Bronchial epithelial cell (primary cell): ENCODE results near the gene GEMIN5. TPM values are rescaled to one million over a fixed set of nuclear protein-coding genes. Genes with fewer than 3 reads are reported as not detected.

Experiments used
- DNase-seq: peaks from one replicate; pipeline ENCODE4 v3.0.0-alpha.2; 2010; ENCODE audit warnings: low read depth
- FAIRE-seq: peaks from 2 replicates; lab custom pipeline; 2011; peaks lifted over from hg19 to GRCh38; lab: Jason Lieb, UNC
- H3K27me3 ChIP-seq: 2 replicates; pipeline ENCODE4 v1.5.1; 2011; ENCODE audit warnings: low read length; ENCODE audit not compliant: control insufficient read depth, insufficient read depth
- H3K36me3 ChIP-seq: 2 replicates; pipeline ENCODE4 v1.5.1; 2011; ENCODE audit warnings: low read length; ENCODE audit not compliant: control insufficient read depth, insufficient read depth
- H3K4me3 ChIP-seq: 2 replicates; pipeline ENCODE4 v1.5.1; 2011; ENCODE audit warnings: mild to moderate bottlenecking, low read depth, low read length, control low read depth
- total RNA-seq: library from RNA; depleted of rRNA; stranded (reverse); fragments of >200 nt; gene quantifications from 2 replicates; pipeline ENCODE4 v1.2.1, GENCODE V29; 2014
- TF ChIP-seq, protein P1 (sequence below): IDR thresholded peaks from 2 replicates; pipeline ENCODE4 v1.5.1; 2011; ENCODE audit warnings: mild to moderate bottlenecking, moderate library complexity, low read length, control low read depth, inconsistent platforms; ENCODE audit not compliant: insufficient read depth, severe bottlenecking

GEMIN5 gene
- total RNA-seq, 1 donor from 2014 or later = 12.6 TPM

DNA sequence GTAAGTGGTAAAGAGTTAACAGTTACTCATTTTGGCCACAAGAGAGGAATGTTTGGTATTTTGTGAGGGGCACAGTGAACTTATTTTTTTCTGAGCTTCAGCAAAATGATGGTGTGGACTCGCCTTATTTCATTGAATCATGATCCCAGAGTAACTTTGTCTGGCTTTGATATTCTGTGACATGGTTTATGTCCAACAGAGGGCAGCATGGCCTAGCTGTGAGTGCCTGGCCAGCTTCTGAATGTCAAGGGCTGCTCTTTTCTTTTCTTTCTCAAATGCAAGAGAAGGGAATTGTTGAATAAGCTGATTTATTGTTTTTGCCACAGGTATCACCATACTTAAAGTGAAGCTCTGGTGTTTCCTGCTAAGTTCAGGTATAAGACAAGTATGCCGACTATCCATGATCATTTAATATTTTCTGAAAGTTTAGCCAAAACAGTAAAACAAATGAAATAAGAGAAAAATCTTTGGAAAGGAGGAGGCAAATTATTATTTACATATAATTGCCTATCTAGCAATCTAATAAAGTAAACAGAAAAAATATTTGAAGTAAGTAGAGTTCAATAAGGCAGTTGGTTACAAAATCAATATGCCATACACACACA lies 34.6 kb upstream of the GEMIN5 start:
- Histone ChIP-seq H3K36me3 (no peaks in the 10 kb centered on the region), H3K27me3 (no peaks in the 10 kb centered on the region), H3K4me3 (no peak overlapping the region)
- FAIRE-seq = no peak
- TF ChIP-seq, protein P1, sequence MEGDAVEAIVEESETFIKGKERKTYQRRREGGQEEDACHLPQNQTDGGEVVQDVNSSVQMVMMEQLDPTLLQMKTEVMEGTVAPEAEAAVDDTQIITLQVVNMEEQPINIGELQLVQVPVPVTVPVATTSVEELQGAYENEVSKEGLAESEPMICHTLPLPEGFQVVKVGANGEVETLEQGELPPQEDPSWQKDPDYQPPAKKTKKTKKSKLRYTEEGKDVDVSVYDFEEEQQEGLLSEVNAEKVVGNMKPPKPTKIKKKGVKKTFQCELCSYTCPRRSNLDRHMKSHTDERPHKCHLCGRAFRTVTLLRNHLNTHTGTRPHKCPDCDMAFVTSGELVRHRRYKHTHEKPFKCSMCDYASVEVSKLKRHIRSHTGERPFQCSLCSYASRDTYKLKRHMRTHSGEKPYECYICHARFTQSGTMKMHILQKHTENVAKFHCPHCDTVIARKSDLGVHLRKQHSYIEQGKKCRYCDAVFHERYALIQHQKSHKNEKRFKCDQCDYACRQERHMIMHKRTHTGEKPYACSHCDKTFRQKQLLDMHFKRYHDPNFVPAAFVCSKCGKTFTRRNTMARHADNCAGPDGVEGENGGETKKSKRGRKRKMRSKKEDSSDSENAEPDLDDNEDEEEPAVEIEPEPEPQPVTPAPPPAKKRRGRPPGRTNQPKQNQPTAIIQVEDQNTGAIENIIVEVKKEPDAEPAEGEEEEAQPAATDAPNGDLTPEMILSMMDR = peak; percentile 72
- DNase-seq = peak; percentile 43

DNA sequence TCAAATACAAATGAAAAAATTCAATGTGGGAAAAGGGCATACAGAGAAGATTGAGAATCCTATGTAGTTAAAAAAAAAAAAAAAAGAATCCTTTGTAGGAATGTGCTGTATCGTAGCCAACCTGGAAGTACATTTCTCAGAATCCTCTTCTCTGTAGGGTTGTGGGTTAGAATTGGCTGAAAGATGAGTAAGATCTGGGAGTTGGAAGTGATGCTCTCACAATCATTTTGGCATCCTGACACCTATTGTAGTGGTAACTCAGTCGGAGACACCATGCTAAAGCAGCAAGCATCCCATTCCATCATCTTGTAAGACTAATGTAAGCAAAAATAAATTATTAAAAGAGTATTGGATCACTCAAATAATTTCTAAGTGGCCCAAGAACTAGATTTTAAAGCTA lies 33.5 kb upstream of the GEMIN5 start:
- DNase-seq = no peak
- Histone ChIP-seq H3K36me3 (no peaks in the 10 kb centered on the region), H3K27me3 (no peaks in the 10 kb centered on the region), H3K4me3 (no peak overlapping the region)
- no peak for FAIRE-seq
- TF ChIP-seq, protein P1 = no peak

DNA sequence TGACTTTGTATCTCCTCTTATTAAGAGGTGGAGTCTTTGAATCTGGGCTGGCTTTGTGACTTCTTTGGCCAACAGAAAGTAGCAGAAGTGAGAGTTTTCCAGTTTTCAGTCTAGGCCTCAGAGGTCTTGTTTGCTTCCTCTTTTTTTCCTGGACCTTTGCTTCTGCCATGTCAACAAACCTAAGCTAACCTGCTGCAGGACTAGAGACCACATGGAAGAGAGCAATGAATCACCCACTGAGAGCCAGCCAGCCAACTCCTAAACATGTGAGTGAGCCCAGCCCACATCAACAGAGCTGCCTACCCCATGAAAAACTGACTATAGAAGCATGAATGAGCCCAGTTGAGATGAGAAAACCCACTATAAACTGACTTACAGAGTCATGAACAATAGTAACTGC lies 32.7 kb upstream of the GEMIN5 start:
- H3K36me3 ChIP-seq = no peaks in the 10 kb centered on the region
- FAIRE-seq = no peak
- TF ChIP-seq, protein P1 = no peak
- peak; percentile 40 for DNase-seq
- no peak overlapping the region for H3K4me3 ChIP-seq
- no peaks in the 10 kb centered on the region for H3K27me3 ChIP-seq

DNA sequence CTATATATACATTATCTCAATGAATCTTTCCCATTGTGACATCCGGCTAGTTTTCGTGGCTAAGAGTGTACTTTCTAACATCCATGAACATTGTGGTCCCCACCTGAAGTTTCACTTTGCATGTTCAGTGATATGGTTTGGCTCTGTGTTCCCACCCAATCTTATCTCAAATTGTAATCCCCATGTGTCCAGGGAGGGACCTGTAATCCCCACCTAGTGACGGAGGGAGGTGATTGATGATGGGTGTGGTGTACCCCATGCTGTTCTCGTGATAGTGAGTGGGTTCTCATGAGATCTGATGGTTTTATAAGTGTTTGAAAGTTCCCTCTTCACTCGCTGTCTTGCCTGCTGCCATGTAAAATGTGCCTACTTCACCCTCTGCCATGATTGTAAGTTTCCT lies 30.9 kb upstream of the GEMIN5 start:
- FAIRE-seq (no peak), DNase-seq (no peak)
- TF ChIP-seq, protein P1 = no peak
- Histone ChIP-seq H3K27me3 (no peaks in the 10 kb centered on the region), H3K36me3 (no peaks in the 10 kb centered on the region), H3K4me3 (no peak overlapping the region)

DNA sequence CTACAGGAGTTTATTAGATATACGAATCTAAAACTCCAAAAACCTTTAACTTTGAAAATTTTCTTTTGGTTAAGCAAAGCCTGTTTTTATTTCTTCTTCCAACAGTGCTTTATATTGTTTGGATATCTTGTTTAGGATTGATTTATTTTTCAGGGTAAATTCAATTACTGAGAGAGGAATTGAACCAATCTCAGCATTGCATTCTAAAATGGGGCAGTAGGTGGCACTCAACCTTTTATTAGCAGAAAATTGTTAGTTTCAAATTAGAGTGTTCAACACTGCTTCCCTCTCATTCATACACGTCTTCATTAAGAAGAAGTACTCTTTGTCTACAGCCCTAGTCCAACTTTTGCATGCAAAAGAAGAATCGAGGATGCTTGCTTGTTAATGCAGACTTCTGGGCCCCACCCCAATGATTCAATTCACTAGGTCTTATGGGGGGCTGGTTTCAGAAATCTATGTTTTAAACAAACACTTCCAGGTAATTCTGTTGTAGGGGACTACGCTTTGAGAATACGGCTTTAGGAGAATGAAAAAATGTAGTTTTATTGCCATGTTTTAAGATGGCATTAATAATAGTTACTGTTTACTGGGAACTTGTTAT lies 29.5 kb upstream of the GEMIN5 start:
- DNase-seq (peak; percentile 18), FAIRE-seq (no peak)
- no peaks in the 10 kb centered on the region for H3K27me3 ChIP-seq
- no peaks in the 10 kb centered on the region for H3K36me3 ChIP-seq
- no peak overlapping the region for H3K4me3 ChIP-seq
- TF ChIP-seq, protein P1 = peak; percentile 44
